HG03025 (cell line): ENCODE data around the gene WDR7.

Experiments
- ATAC-seq: cut with Tn5 transposase; IDR thresholded peaks from one replicate; pipeline ENCODE4 v1.9.1; 2021; ENCODE audit warnings: mild to moderate bottlenecking, moderate library complexity; ENCODE audit not compliant: unreplicated experiment, low FRiP score

Gene WDR7

GRCh38 chr18:57062178-57062577, 411.0 kb downstream of the WDR7 start:
- ATAC-seq: no peak

- ATAC-seq: no peak
Measured at GRCh38 chr18:57062844-57063243, 411.7 kb downstream of the WDR7 start.

GRCh38 chr18:57063601-57064103, 412.5 kb downstream of the WDR7 start:
- ATAC-seq: no peak

GRCh38 chr18:57073501-57074187, 422.5 kb downstream of the WDR7 start:
- ATAC-seq: no peak

DNA sequence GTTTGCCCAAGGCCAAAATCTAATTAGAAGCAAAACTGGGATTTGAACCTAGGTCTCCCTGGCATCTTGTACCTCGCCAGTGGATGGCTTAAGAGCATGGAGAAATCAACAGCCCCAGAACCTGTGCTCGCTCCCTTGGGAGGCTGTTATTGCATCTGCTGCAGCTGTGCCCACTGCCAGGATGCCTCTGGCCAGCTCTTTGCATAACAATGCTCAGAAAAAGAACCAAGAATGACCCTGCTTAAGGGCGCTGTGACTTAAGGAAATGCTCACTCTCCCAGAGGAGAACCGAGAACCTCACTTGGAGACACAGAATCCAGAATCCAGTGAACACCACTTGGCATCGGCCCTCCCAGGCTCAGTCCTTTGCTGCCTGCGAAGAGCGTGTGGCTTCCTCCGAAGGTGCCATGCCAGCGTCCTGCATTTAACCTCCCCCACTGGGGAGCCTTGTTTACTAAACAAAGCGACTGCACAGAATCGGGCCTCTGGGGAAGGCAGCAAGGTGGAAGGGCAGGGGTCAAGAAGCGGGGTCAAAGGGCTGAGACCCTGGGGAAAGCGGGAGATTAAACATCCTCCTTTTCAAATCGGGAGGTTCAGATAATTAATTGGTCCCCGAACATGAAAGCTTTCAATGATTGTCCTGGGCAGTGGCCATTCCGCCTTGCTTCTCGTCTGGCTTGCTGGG, 424.7 kb downstream of the WDR7 start:
- ATAC-seq: no peak

GRCh38 chr18:57077005-57077765, 426.0 kb downstream of the WDR7 start:
- ATAC-seq: no peak

DNA sequence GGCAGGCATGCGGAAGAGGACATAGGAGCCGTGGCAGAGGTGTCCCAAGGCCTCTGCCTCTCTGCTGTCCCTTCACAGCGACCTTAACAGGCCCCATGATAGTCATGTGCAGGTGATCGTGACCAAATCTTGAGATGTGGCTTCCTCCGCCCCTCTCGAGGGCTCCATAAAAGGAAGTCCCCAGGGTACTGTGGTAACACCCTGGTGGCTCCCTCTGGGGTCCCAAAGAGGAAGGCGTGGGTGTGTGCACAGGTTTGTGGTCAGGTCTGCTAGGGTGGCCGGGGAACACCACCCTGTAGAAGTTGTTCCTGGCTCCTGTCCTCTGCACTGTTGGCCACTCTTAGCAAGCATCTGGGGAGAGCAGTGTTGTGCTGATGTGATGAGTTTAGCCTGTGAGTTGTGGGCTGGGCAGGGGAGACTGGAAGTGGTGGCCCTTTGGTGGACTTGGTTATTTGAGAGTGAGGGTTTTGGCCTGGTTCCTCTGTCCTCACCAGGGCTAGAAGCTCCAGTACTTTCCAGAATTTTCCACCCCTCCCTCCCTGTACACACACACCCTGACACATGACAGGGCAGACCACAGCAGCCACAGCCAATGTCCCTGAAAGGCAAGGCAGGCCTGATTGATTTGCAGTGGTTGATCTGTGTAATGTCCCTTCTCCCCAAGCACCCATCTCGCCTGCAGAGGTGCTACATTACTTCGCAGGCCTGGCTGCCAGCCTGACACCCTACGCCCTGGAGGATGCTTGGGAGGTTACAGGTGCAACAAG, 426.8 kb downstream of the WDR7 start:
- peak; percentile 90 for ATAC-seq

DNA sequence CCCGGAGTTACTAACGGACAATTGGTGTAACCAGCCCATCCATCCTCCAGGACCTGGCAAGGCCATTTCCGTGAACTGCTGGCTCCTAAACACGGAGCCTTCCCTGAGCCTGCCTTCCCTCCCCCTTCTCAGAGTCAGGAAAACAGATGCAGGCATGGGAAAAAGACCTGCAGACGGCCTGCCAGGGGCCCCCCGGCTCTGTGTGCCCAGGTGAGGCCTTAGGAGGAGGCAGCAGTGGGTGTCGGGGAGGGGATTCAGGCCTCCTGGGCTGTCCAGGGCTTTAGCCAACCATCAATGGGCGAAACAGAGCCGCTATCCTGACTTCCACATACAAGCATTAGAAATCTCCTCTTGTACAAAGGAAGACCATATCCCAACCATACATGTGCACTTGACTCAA, 427.5 kb downstream of the WDR7 start:
- ATAC-seq: no peak

DNA sequence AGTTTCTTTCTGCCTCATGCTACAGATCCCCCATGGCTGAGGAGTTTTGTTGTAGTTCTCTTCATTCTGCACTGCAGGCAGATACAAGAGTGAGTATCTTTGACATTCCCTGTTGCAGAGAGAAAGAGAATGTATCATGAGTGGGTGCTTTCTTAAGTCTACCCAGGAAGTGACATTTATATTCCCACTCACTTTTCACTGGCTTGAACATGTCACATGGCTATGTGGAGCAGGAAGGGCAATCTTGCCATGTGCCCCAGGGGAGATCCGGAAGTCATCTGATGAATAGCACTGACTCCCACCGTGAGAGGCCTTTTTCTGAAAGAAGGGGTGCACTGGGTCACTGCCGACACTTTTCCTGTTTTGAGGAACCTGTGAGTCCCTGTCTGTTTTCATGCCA, 429.3 kb downstream of the WDR7 start:
- ATAC-seq: no peak

DNA sequence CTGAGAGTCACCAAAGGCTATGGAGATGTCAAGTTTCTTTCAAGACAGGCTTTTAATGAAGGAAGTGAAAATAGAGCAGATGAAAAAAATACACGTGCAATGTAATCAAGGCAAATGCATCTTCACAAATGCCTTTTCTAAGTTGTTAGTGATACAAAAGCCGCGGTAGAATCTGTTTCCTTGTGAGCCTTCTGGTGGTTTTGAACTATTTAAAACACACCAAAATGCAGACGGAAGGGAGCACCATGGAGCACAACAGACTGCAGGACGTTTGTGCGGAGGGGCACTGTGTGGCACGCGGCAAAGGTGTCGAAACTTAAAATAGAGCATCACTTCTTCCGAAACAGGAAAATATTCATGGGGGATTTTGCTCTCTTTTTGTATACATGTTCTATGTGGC, 430.7 kb downstream of the WDR7 start:
- no peak for ATAC-seq

GRCh38 chr18:57083485-57083884, 432.3 kb downstream of the WDR7 start:
- ATAC-seq: no peak

GRCh38 chr18:57084331-57085271, 433.4 kb downstream of the WDR7 start:
- peak; percentile 84 for ATAC-seq

- ATAC-seq: no peak
Measured at GRCh38 chr18:57085371-57085770, 434.2 kb downstream of the WDR7 start.

GRCh38 chr18:57086163-57086562, 435.0 kb downstream of the WDR7 start:
- no peak for ATAC-seq
